CD14-positive monocyte (primary cell): ENCODE measurements around the gene TSGA10IP. TPM values are rescaled to one million over a fixed set of nuclear protein-coding genes. Genes with fewer than 3 reads are reported as not detected.

Source experiments
- DNase-seq, 3 donors: peaks; one replicate each; pipeline ENCODE4 v3.0.0-alpha.2; 2011 to 2022
- H2AFZ ChIP-seq: 2 replicates; pipeline ENCODE4 v1.6.0; 2012; ENCODE audit warnings: mild to moderate bottlenecking, low read depth, low read length, inconsistent platforms; ENCODE audit not compliant: insufficient read depth, poor library complexity, severe bottlenecking
- H3K27ac ChIP-seq, 2 donors: 1 replicate in 1 of 2; 2 replicates in 1 of 2; pipeline ENCODE4 v1.5.1; 2012 to 2013; ENCODE audit warnings: low read length in 2 of 2, control low read depth in 1 of 2, inconsistent platforms in 1 of 2, low read depth in 1 of 2, mild to moderate bottlenecking in 1 of 2
- H3K27me3 ChIP-seq, 2 donors: one replicate each; pipeline versions ENCODE4 v1.6.0 to v1.6.1; 2011 to 2013; ENCODE audit warnings: low read length in 2 of 2; ENCODE audit not compliant: control insufficient read depth in 2 of 2, insufficient read depth in 2 of 2
- H3K36me3 ChIP-seq, 2 donors: replicated peaks in 1 of 2; 1 replicate in 1 of 2; 2 replicates in 1 of 2; pipeline versions ENCODE4 v1.5.1 to v1.6.1; 2012 to 2013; ENCODE audit warnings: low read length in 2 of 2, control low read depth in 1 of 2, inconsistent platforms in 1 of 2, mild to moderate bottlenecking in 1 of 2; ENCODE audit not compliant: insufficient read depth in 2 of 2, control insufficient read depth in 1 of 2
- H3K4me1 ChIP-seq, 2 donors: 1 replicate in 1 of 2; 2 replicates in 1 of 2; pipeline versions ENCODE4 v1.5.1 to v1.6.1; 2012 to 2013; ENCODE audit warnings: low read length in 2 of 2, control low read depth in 1 of 2, inconsistent platforms in 1 of 2, mild to moderate bottlenecking in 1 of 2, moderate library complexity in 1 of 2; ENCODE audit not compliant: insufficient read depth in 2 of 2, control insufficient read depth in 1 of 2
- H3K4me2 ChIP-seq: replicated peaks from 2 replicates; pipeline ENCODE3; 2012; ENCODE audit warnings: low read length, moderate library complexity, mild to moderate bottlenecking; ENCODE audit not compliant: poor library complexity, severe bottlenecking; ENCODE audit errors: extremely low read depth
- H3K4me3 ChIP-seq, 3 experiments: fragments of 200-600 bp in 1 of 3; sonication (generic) in 1 of 3; replicated peaks in 1 of 3; 1 replicate in 2 of 3; 2 replicates in 1 of 3; pipeline ENCODE4 v1.5.1; 2011 to 2013; ENCODE audit warnings: low read length in 3 of 3, mild to moderate bottlenecking in 3 of 3, control low read depth in 2 of 3, low read depth in 2 of 3, inconsistent platforms in 1 of 3, moderate library complexity in 1 of 3
- H3K79me2 ChIP-seq: 2 replicates; pipeline ENCODE4 v1.6.0; 2012; ENCODE audit warnings: mild to moderate bottlenecking, control low read depth, inconsistent platforms, low read length, moderate library complexity; ENCODE audit not compliant: insufficient read depth
- H3K9ac ChIP-seq: 2 replicates; pipeline ENCODE4 v1.6.0; 2017; ENCODE audit warnings: low read length, mild to moderate bottlenecking; ENCODE audit not compliant: insufficient read depth, poor library complexity, severe bottlenecking
- H3K9me3 ChIP-seq, 2 donors: replicated peaks in 1 of 2; 1 replicate in 1 of 2; 2 replicates in 1 of 2; pipeline versions ENCODE4 v1.5.1 to v1.6.1; 2012 to 2013; ENCODE audit warnings: low read length in 2 of 2, control low read depth in 1 of 2; ENCODE audit not compliant: control insufficient read depth in 1 of 2, insufficient read depth in 1 of 2
- H4K20me1 ChIP-seq: 2 replicates; pipeline ENCODE4 v1.6.0; 2012; ENCODE audit warnings: mild to moderate bottlenecking, low read length, control low read depth, moderate library complexity; ENCODE audit not compliant: insufficient read depth
- H3K27ac Mint-ChIP-seq, 7 donors: one replicate each; pipeline ENCODE4 v1.8.0; 2020; ENCODE audit warnings: mild to moderate bottlenecking in 7 of 7, mixed read lengths in 7 of 7, moderate library complexity in 6 of 7, inconsistent platforms in 2 of 7
- H3K27me3 Mint-ChIP-seq, 3 donors: one replicate each; pipeline ENCODE4 v1.8.0; 2021 to 2022; ENCODE audit warnings: low read depth in 3 of 3, mild to moderate bottlenecking in 3 of 3, mixed read lengths in 3 of 3, moderate library complexity in 3 of 3, inconsistent platforms in 1 of 3
- H3K36me3 Mint-ChIP-seq, 2 donors: one replicate each; pipeline ENCODE4 v1.8.0; 2020; ENCODE audit warnings: mixed read lengths in 2 of 2, inconsistent platforms in 1 of 2, mild to moderate bottlenecking in 1 of 2
- H3K4me1 Mint-ChIP-seq: one replicate; pipeline ENCODE4 v1.8.0; 2020; ENCODE audit warnings: mild to moderate bottlenecking, mixed read lengths
- H3K4me3 Mint-ChIP-seq, 2 donors: one replicate each; pipeline ENCODE4 v1.8.0; 2020; ENCODE audit warnings: mild to moderate bottlenecking in 2 of 2, mixed read lengths in 2 of 2, moderate library complexity in 1 of 2
- H3K9me3 Mint-ChIP-seq, 7 donors: one replicate each; pipeline ENCODE4 v1.8.0; 2020 to 2022; ENCODE audit warnings: mixed read lengths in 7 of 7, mild to moderate bottlenecking in 6 of 7, moderate library complexity in 6 of 7, inconsistent platforms in 2 of 7
- CTCF ChIP-seq: fragments of 200-600 bp; IDR thresholded peaks from one replicate; pipeline ENCODE4 v1.8.0; 2022; ENCODE audit warnings: antibody characterized with exemption, mild to moderate bottlenecking
- WGBS: methylation state at CpG from one replicate; pipeline ENCODE4 v1.1.5; 2013; ENCODE audit warnings: missing lambda C conversion rate; ENCODE audit not compliant: insufficient coverage; 5-methylcytosine and 5-hydroxymethylcytosine counted together
- intact Hi-C, 2 donors: fragments of 100-400 bp; cut with micrococcal nuclease; formaldehyde crosslinking; loops; one replicate each; pipeline versions ENCODE4 v1.15.0 to v1.15.1; 2023
- polyA plus RNA-seq, 3 donors: library from polyadenylated mRNA; depleted of rRNA in 1 of 3; unstranded in 2 of 3; stranded (reverse) in 1 of 3; fragments of 300-500 nt in 2 of 3; fragments of >200 nt in 1 of 3; fragmentation: Illumina TruSeq in 2 of 3; gene quantifications; 1 replicate in 2 of 3; 2 replicates in 1 of 3; pipeline ENCODE4 v1.2.3, GENCODE V29; 2012 to 2021

TSGA10IP gene
- polyA plus RNA-seq, 3 donors = 0.67 to 0.71 TPM; not detected in 1

- no peaks in the 10 kb centered on the region for H3K9me3 ChIP-seq
- H3K4me1 ChIP-seq = peaks cover 27 to 30% of the 10 kb centered on the region in 2 donors
- peaks cover 1 to 11% (median 1%) of the 10 kb centered on the region in 3 donors for H3K27me3 Mint-ChIP-seq
- WGBS = 58% methylated on average over 3 of the region's 4 CpGs
- TF ChIP-seq CTCF = no peak
- H3K27me3 ChIP-seq = no peaks in the 10 kb centered on the region
- H3K36me3 ChIP-seq = no peaks in the 10 kb centered on the region
- no peak for DNase-seq
- H3K79me2 ChIP-seq = no peaks in the 10 kb centered on the region
- no peak overlapping the region for H3K4me3 Mint-ChIP-seq
- no peak overlapping the region for H3K27ac Mint-ChIP-seq
- no peaks in the 10 kb centered on the region for H3K36me3 Mint-ChIP-seq
- H3K9ac ChIP-seq = no peak overlapping the region
- H3K4me3 ChIP-seq = no peak overlapping the region
- H3K9me3 Mint-ChIP-seq = peaks cover 0 to 9% (median 0%) of the 10 kb centered on the region in 7 donors
- no peak overlapping the region for H2AFZ ChIP-seq
- intact Hi-C loops = no loop called here
- no peaks in the 10 kb centered on the region for H4K20me1 ChIP-seq
- peaks cover 33% of the 10 kb centered on the region for H3K4me1 Mint-ChIP-seq
- no peak overlapping the region for H3K4me2 ChIP-seq
- no peak overlapping the region for H3K27ac ChIP-seq
These were observed 7.5 kb upstream of the TSGA10IP start for GRCh38 chr11:65937766-65938165.

- H3K4me2 ChIP-seq = peak overlapping the region; percentile 70
These were observed 3.5 kb upstream of the TSGA10IP start for GRCh38 chr11:65941720-65942310.

More at GRCh38 chr11:65941720-65942310, 3.5 kb upstream of the TSGA10IP start:
- Mint-ChIP-seq H3K4me3 (peak overlapping the region; percentile 47 to 81), H3K27me3 (peaks cover 1 to 11% (median 1%) of the 10 kb centered on the region in 3 donors), H3K36me3 (no peaks in the 10 kb centered on the region), H3K27ac (peak overlapping the region; percentile 92 to 98 (median 97)), H3K4me1 (peaks cover 30% of the 10 kb centered on the region), H3K9me3 (peaks cover 0 to 4% (median 0%) of the 10 kb centered on the region in 7 donors)
- Histone ChIP-seq H3K4me3 (peak overlapping the region in 2 of 3 experiments; percentile 8 to 63), H3K9me3 (no peaks in the 10 kb centered on the region), H3K27me3 (no peaks in the 10 kb centered on the region), H3K36me3 (no peaks in the 10 kb centered on the region), H3K9ac (peak overlapping the region; percentile 48), H2AFZ (peak overlapping the region; percentile 69), H3K79me2 (no peaks in the 10 kb centered on the region), H3K27ac (peak overlapping the region; percentile 80 to 85), H3K4me1 (peaks cover 27 to 30% of the 10 kb centered on the region in 2 donors), H4K20me1 (no peaks in the 10 kb centered on the region)
- no peak for DNase-seq
- 51% methylated on average over 6 of the region's 9 CpGs for WGBS
- TF ChIP-seq CTCF = no peak
- intact Hi-C loops = no loop called here
